HEK293 (cell line): Measurements from ENCODE around the gene AKIP1.

Source experiments
- CTCF ChIA-PET: fragments of 350-600 bp; formaldehyde crosslinking; extraction: SDS; loops from one replicate; lab custom pipeline; 2021; ENCODE audit warnings: antibody characterized with exemption; lab: Yijun Ruan, JAX
- POLR2A ChIA-PET: fragments of 300-600 bp; formaldehyde crosslinking; extraction: SDS; loops from one replicate; lab custom pipeline; 2020; ENCODE audit warnings: antibody characterized with exemption, inconsistent platforms; lab: Yijun Ruan, JAX
- H3K27ac ChIP-seq: fragments of 200-500 bp; sonication (Bioruptor generic); 2 replicates; pipeline ENCODE4 v1.5.1; 2014; ENCODE audit warnings: low read depth, low read length, control low read depth, inconsistent platforms; ENCODE audit errors: extremely low read depth
- H3K36me3 ChIP-seq, 2 experiments: fragments of 200-500 bp in 1 of 2; sonication (Bioruptor generic) in 1 of 2; 1 replicate in 1 of 2; 2 replicates in 1 of 2; pipeline ENCODE4 v1.5.1; 2014 to 2017; ENCODE audit warnings: inconsistent platforms in 2 of 2, low read length in 2 of 2; ENCODE audit not compliant: control insufficient read depth in 2 of 2, insufficient read depth in 1 of 2
- H3K4me1 ChIP-seq: fragments of 200-500 bp; sonication (Bioruptor generic); 2 replicates; pipeline ENCODE4 v1.5.1; 2014; ENCODE audit warnings: mild to moderate bottlenecking, low read length, inconsistent platforms; ENCODE audit not compliant: control insufficient read depth, insufficient read depth
- H3K4me3 ChIP-seq: 2 replicates; pipeline ENCODE4 v1.5.1; 2011; ENCODE audit warnings: low read depth, mild to moderate bottlenecking, control low read depth, low read length, moderate library complexity
- H3K9me3 ChIP-seq: fragments of 200-500 bp; sonication (Bioruptor generic); 2 replicates; pipeline ENCODE4 v1.5.1; 2014; ENCODE audit warnings: low read depth, low read length, inconsistent platforms; ENCODE audit not compliant: control insufficient read depth, insufficient read depth
- GLI2 ChIP-seq: fragments of 450-650 bp; formaldehyde crosslinking; IDR thresholded peaks from 2 replicates; pipeline ENCODE4; 2017; ENCODE audit warnings: missing biosample characterization, missing genetic modification characterization, low read depth, borderline replicate concordance
- GLI4 ChIP-seq: fragments of 450-650 bp; formaldehyde crosslinking; IDR thresholded peaks from 2 replicates; pipeline ENCODE4 v1.5.1; 2016; ENCODE audit warnings: missing biosample characterization, missing genetic modification characterization
- TRIM28 ChIP-seq: IDR thresholded peaks from 2 replicates; pipeline ENCODE4 v1.6.1; 2011; ENCODE audit warnings: low read length, control low read depth, borderline replicate concordance
- YY2 ChIP-seq: fragments of 450-650 bp; formaldehyde crosslinking; IDR thresholded peaks from 2 replicates; pipeline ENCODE4 v1.5.1; 2016; ENCODE audit warnings: missing biosample characterization, missing genetic modification characterization
- ZBTB20 ChIP-seq: fragments of 450-650 bp; formaldehyde crosslinking; IDR thresholded peaks from 2 replicates; pipeline ENCODE4 v1.5.1; 2016; ENCODE audit warnings: missing biosample characterization, missing genetic modification characterization
- ZNF112 ChIP-seq: fragments of 450-650 bp; formaldehyde crosslinking; IDR thresholded peaks from 2 replicates; pipeline ENCODE4 v1.5.0; 2017; ENCODE audit warnings: missing biosample characterization, missing genetic modification characterization
- ZNF174 ChIP-seq: fragments of 450-650 bp; formaldehyde crosslinking; IDR thresholded peaks from 2 replicates; pipeline ENCODE4 v1.5.0; 2017; ENCODE audit warnings: missing biosample characterization, mild to moderate bottlenecking, missing genetic modification characterization
- ZNF214 ChIP-seq: fragments of 450-650 bp; formaldehyde crosslinking; IDR thresholded peaks from 2 replicates; pipeline ENCODE4 v1.5.1; 2017; ENCODE audit warnings: missing biosample characterization, mild to moderate bottlenecking, missing genetic modification characterization, borderline replicate concordance
- ZNF23 ChIP-seq: fragments of 450-650 bp; formaldehyde crosslinking; IDR thresholded peaks from 2 replicates; pipeline ENCODE4 v1.5.1; 2016; ENCODE audit warnings: missing biosample characterization, missing genetic modification characterization, borderline replicate concordance
- ZNF239 ChIP-seq: fragments of 450-650 bp; formaldehyde crosslinking; IDR thresholded peaks from 2 replicates; pipeline ENCODE4 v1.5.1; 2016; ENCODE audit warnings: missing biosample characterization, missing genetic modification characterization
- ZNF311 ChIP-seq: fragments of 450-650 bp; formaldehyde crosslinking; IDR thresholded peaks from 2 replicates; pipeline ENCODE4 v1.5.1; 2017; ENCODE audit warnings: missing biosample characterization, missing genetic modification characterization, borderline replicate concordance
- ZNF341 ChIP-seq: fragments of 450-650 bp; formaldehyde crosslinking; IDR thresholded peaks from 2 replicates; pipeline ENCODE4; 2016; ENCODE audit warnings: low read depth, missing biosample characterization, missing genetic modification characterization
- ZNF423 ChIP-seq: fragments of 450-650 bp; formaldehyde crosslinking; IDR thresholded peaks from 2 replicates; pipeline ENCODE4 v1.5.1; 2016; ENCODE audit warnings: missing biosample characterization, missing genetic modification characterization
- ZNF433 ChIP-seq: fragments of 450-650 bp; formaldehyde crosslinking; IDR thresholded peaks from 2 replicates; pipeline ENCODE4 v1.5.1; 2016; ENCODE audit warnings: missing biosample characterization, missing genetic modification characterization, low read depth
- ZNF514 ChIP-seq: fragments of 450-650 bp; formaldehyde crosslinking; IDR thresholded peaks from 2 replicates; pipeline ENCODE4 v1.5.1; 2016; ENCODE audit warnings: missing biosample characterization, missing genetic modification characterization
- ZNF560 ChIP-seq: fragments of 450-650 bp; formaldehyde crosslinking; IDR thresholded peaks from 2 replicates; pipeline ENCODE4 v1.5.1; 2017; ENCODE audit warnings: missing biosample characterization, missing genetic modification characterization, borderline replicate concordance
- ZNF658 ChIP-seq: fragments of 450-650 bp; formaldehyde crosslinking; IDR thresholded peaks from 2 replicates; pipeline ENCODE4; 2016; ENCODE audit warnings: missing biosample characterization, missing genetic modification characterization
- ZNF677 ChIP-seq: fragments of 450-650 bp; IDR thresholded peaks from 2 replicates; pipeline ENCODE4 v1.5.0; 2018; ENCODE audit warnings: missing biosample characterization, mild to moderate bottlenecking, missing genetic modification characterization, moderate library complexity
- ZSCAN18 ChIP-seq: fragments of 450-650 bp; formaldehyde crosslinking; IDR thresholded peaks from 2 replicates; pipeline ENCODE4 v1.5.1; 2016; ENCODE audit warnings: missing biosample characterization, missing genetic modification characterization
- TF ChIP-seq, protein P1 (sequence below): fragments of 450-650 bp; formaldehyde crosslinking; IDR thresholded peaks from 2 replicates; pipeline ENCODE4 v1.5.1; 2017; ENCODE audit warnings: missing biosample characterization, missing genetic modification characterization
- TF ChIP-seq, protein P2 (sequence below): fragments of 450-650 bp; formaldehyde crosslinking; IDR thresholded peaks from 2 replicates; pipeline ENCODE4 v1.5.1; 2017; ENCODE audit warnings: missing biosample characterization, missing genetic modification characterization

Gene AKIP1

DNA sequence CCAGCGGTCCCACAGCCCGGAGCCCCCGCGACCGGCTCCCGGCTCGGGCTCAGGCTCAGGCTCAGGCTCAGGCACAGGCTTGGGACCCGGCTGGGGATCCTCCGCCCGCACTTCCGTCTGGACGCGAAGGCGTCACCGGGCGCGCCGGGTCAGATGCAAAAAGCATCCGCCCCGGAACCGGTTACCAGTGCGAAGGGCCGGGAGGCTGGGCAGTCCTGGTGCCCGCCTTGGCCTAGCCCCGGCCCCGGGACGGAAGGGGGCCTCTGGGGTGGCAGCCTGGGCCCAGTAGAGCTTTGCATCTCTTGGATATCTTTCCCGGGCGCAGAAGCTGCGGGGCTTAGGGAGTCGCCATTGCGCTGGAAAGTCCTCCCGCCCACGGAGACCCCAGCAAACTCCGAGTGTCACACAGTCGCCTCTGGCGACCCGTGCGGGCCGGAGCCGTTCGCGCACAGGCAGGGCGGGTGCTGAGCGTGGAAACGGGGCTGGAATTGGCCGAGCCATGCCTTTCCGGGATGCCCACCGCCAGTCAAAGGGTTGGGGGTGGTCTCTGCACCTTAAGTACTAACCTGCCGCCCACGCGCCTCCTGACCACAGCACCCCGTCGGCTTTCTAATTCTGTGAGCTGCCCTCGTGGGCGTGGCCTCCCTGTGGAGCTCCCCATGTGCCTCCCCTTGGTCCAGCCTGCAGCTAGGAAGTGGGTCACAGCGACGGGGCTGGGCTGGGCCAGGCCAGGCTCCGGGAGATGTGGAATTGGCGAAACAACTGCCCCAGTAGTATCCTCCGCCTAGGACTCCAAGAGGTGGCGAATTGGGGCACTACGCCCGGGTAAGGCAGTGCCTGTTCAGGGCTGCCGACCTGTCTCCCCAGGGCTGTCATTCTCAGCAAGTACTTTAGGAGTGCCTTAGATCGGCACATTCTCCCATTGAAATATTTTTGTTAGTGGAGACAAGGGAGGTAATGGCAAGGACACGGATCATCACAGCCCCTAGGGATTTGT is 53.6 kb downstream of the AKIP1 start, which contains the start of gene TMEM9B (continued):
- TF ChIP-seq ZNF23 (tag by site-specific recombination) (no peak), ZNF560 (tag by site-specific recombination) (no peak), ZNF239 (tag by site-specific recombination) (no peak), ZNF214 (tag by site-specific recombination) (no peak), ZNF433 (tag by site-specific recombination) (no peak), ZNF341 (tag by site-specific recombination) (no peak; the same call in 1 of the 2 replicates), ZNF112 (tag by site-specific recombination) (no peak), ZNF514 (tag by site-specific recombination) (no peak), ZBTB20 (tag by site-specific recombination) (peak; percentile 83), GLI4 (tag by site-specific recombination) (no peak), ZNF311 (tag by site-specific recombination) (no peak), ZNF174 (tag by site-specific recombination) (no peak), ZNF658 (tag by site-specific recombination) (no peak), TRIM28 (no peak)
- TF ChIP-seq, protein P1, sequence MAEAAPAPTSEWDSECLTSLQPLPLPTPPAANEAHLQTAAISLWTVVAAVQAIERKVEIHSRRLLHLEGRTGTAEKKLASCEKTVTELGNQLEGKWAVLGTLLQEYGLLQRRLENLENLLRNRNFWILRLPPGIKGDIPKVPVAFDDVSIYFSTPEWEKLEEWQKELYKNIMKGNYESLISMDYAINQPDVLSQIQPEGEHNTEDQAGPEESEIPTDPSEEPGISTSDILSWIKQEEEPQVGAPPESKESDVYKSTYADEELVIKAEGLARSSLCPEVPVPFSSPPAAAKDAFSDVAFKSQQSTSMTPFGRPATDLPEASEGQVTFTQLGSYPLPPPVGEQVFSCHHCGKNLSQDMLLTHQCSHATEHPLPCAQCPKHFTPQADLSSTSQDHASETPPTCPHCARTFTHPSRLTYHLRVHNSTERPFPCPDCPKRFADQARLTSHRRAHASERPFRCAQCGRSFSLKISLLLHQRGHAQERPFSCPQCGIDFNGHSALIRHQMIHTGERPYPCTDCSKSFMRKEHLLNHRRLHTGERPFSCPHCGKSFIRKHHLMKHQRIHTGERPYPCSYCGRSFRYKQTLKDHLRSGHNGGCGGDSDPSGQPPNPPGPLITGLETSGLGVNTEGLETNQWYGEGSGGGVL (tag by site-specific recombination), result no peak
- TF ChIP-seq, protein P2, sequence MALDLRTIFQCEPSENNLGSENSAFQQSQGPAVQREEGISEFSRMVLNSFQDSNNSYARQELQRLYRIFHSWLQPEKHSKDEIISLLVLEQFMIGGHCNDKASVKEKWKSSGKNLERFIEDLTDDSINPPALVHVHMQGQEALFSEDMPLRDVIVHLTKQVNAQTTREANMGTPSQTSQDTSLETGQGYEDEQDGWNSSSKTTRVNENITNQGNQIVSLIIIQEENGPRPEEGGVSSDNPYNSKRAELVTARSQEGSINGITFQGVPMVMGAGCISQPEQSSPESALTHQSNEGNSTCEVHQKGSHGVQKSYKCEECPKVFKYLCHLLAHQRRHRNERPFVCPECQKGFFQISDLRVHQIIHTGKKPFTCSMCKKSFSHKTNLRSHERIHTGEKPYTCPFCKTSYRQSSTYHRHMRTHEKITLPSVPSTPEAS (tag by site-specific recombination), result no peak

DNA sequence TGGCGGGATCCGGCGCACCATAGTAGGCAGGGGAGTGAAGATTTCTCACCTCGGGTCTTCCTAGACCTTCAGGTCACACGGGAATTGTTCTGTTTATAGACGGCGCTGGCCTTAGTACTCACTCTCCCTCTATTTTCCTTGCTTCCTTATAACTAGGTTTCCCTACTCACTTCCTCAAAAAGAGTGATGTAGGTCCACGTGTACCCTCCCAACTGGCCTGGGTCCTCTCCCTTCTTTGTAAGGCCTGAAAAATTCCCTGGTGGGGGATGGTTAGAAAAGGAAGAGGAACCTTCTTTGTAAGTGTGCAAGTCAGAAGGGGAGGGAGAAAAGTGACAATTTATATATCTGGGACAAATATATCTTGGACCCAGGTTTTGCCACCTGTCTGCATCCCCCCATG is 56.2 kb downstream of the AKIP1 start:
- ChIA-PET CTCF (no interaction called here), POLR2A (no interaction called here)
- Histone ChIP-seq H3K9me3 (no peaks in the 10 kb centered on the region), H3K4me3 (no peak overlapping the region), H3K27ac (no peak overlapping the region), H3K36me3 (no peaks in the 10 kb centered on the region), H3K4me1 (no peaks in the 10 kb centered on the region)
- no peak for TF ChIP-seq YY2 (tag by site-specific recombination)
- no peak for TF ChIP-seq ZNF677 (tag by site-specific recombination)
- no peak for TF ChIP-seq GLI2
- no peak for TF ChIP-seq ZSCAN18
- no peak for TF ChIP-seq ZNF423 (tag by site-specific recombination)
